ENCODE measurements around the gene F13A1.

F13A1 gene

DNA sequence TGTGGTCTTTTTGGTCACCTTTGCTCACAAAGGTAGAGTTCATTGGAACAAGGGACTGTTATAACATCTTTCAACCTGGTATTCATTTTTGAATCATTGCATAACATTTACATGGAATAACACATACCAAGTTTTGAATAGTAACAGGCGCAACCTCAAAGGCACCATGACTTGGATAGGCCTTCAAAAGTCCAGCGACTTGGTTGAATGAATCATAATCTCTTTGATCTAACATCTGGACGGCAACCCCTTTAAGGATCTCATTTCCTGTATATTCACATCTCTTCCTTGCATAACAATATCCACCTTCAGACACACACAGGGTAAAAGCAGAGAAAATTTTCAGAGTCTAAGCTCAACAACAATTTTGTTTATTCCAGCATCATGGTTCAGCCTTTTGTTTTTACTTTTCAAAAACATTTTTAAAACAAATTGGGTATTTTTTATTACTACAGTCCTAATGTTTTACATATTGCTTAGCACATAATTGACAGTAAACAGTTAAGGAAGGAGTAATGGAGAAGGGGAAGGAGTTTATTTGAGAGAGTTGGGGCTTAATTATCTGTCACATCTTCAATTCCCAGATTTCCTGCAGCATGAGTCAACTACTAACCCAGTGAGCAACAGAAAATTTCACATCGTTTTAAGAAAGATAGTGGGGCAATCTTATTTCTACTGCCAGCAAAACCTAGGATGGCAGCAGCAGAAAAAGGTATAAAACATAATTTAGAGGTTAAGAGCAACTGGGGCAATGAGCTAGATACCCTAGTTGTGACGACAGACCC, 41.8 kb upstream of the F13A1 start:
- TF ChIP-seq PPARA (CRISPR knock-in tag; IDR thresholded peaks at IDR 0.05; ENCODE audit: borderline replicate concordance) (no peak), SNAI2 (CRISPR knock-in tag; IDR thresholded peaks at IDR 0.05) (no peak), ZNF565 (CRISPR knock-in tag; conservative IDR thresholded peaks at IDR 0.05; ENCODE audit: low read depth) (no peak), POU6F1 (CRISPR knock-in tag; IDR thresholded peaks at IDR 0.05; ENCODE audit: borderline replicate concordance, low read depth) (no peak), ISL1 (CRISPR knock-in tag; IDR thresholded peaks at IDR 0.05) (no peak), RARB (CRISPR knock-in tag; IDR thresholded peaks at IDR 0.05) (no peak), TCF4 (CRISPR knock-in tag; IDR thresholded peaks at IDR 0.05; ENCODE audit: borderline replicate concordance) (no peak), ESRRG (CRISPR knock-in tag; IDR thresholded peaks at IDR 0.05) (no peak)
- TF ChIP-seq, protein P1, sequence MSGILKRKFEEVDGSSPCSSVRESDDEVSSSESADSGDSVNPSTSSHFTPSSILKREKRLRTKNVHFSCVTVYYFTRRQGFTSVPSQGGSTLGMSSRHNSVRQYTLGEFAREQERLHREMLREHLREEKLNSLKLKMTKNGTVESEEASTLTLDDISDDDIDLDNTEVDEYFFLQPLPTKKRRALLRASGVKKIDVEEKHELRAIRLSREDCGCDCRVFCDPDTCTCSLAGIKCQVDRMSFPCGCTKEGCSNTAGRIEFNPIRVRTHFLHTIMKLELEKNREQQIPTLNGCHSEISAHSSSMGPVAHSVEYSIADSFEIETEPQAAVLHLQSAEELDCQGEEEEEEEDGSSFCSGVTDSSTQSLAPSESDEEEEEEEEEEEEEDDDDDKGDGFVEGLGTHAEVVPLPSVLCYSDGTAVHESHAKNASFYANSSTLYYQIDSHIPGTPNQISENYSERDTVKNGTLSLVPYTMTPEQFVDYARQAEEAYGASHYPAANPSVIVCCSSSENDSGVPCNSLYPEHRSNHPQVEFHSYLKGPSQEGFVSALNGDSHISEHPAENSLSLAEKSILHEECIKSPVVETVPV (CRISPR knock-in tag; IDR thresholded peaks at IDR 0.05), result no peak
- no peak for ATAC-seq

GRCh38 chr6:6357530-6357929, 37.1 kb upstream of the F13A1 start:
- TF ChIP-seq POU6F1 (CRISPR knock-in tag; IDR thresholded peaks at IDR 0.05; ENCODE audit: borderline replicate concordance, low read depth), result no peak
- TF ChIP-seq ZFP30 (CRISPR knock-in tag; IDR thresholded peaks at IDR 0.05), result no peak
- TF ChIP-seq TSHZ2 (CRISPR knock-in tag; IDR thresholded peaks at IDR 0.05), result no peak
- no peak for ATAC-seq

DNA sequence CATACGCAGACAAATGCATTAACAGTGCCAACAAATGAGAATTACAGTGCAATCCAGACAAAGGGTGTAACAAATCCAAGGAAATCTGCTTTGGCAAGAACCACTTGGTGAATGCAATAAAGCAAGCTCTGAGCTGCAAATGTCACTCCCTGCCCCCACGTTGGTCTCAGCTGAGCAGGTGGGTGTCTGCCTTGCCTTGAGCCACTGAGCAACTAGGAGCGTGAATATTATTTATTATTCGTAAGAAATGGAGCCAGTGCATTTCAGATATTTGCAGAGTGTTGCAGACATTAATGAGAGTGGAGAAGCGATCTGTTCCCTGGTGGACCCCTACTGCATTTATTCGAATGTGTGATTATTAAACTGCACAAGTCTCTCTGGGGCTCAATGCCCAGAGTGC, 36.6 kb upstream of the F13A1 start:
- ATAC-seq, result no peak
- TF ChIP-seq CSDC2 (CRISPR knock-in tag; IDR thresholded peaks at IDR 0.05), result no peak
- TF ChIP-seq, protein P2, sequence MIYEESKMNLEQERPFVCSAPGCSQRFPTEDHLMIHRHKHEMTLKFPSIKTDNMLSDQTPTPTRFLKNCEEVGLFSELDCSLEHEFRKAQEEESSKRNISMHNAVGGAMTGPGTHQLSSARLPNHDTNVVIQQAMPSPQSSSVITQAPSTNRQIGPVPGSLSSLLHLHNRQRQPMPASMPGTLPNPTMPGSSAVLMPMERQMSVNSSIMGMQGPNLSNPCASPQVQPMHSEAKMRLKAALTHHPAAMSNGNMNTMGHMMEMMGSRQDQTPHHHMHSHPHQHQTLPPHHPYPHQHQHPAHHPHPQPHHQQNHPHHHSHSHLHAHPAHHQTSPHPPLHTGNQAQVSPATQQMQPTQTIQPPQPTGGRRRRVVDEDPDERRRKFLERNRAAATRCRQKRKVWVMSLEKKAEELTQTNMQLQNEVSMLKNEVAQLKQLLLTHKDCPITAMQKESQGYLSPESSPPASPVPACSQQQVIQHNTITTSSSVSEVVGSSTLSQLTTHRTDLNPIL (CRISPR knock-in tag; IDR thresholded peaks at IDR 0.05; ENCODE audit: low read depth), result no peak
- TF ChIP-seq ISL1 (CRISPR knock-in tag; IDR thresholded peaks at IDR 0.05), result no peak
- TF ChIP-seq TSHZ2 (CRISPR knock-in tag; IDR thresholded peaks at IDR 0.05), result no peak
- TF ChIP-seq ZNF70 (CRISPR knock-in tag; IDR thresholded peaks at IDR 0.05), result no peak
- no peak for TF ChIP-seq ZFP3 (CRISPR knock-in tag; IDR thresholded peaks at IDR 0.05)
- no peak for TF ChIP-seq TCF4 (CRISPR knock-in tag; IDR thresholded peaks at IDR 0.05; ENCODE audit: borderline replicate concordance)
- no peak for TF ChIP-seq BACH2 (CRISPR knock-in tag; IDR thresholded peaks at IDR 0.05; ENCODE audit: borderline replicate concordance)
- TF ChIP-seq POU6F1 (CRISPR knock-in tag; IDR thresholded peaks at IDR 0.05; ENCODE audit: borderline replicate concordance, low read depth), result no peak
- no peak for TF ChIP-seq OSR1 (CRISPR knock-in tag; IDR thresholded peaks at IDR 0.05)
- TF ChIP-seq ZC3H10 (CRISPR knock-in tag; IDR thresholded peaks at IDR 0.05), result no peak
- TF ChIP-seq PATZ1 (CRISPR knock-in tag; IDR thresholded peaks at IDR 0.05; ENCODE audit: borderline replicate concordance), result no peak
- no peak for TF ChIP-seq ZNF8 (CRISPR knock-in tag; IDR thresholded peaks at IDR 0.05)
- TF ChIP-seq ESRRG (CRISPR knock-in tag; IDR thresholded peaks at IDR 0.05), result no peak
- no peak for TF ChIP-seq GLIS3 (CRISPR knock-in tag; IDR thresholded peaks at IDR 0.05)
- no peak for TF ChIP-seq ZNF565 (CRISPR knock-in tag; conservative IDR thresholded peaks at IDR 0.05; ENCODE audit: low read depth)

Data from SK-N-SH treated with all-trans-retinoic acid at 6 μM for 48 hours (cell line).